ENCODE measurements around the gene PLEKHO1. TPM values are rescaled to one million over a fixed set of nuclear protein-coding genes. Genes with fewer than 3 reads are reported as not detected.
A peak's percentile ranks its signal among the peaks of the same experiment; 100 is the strongest.

PLEKHO1 gene
- total RNA-seq, 1 donor from 2014 or later = 33.9 TPM

DNA sequence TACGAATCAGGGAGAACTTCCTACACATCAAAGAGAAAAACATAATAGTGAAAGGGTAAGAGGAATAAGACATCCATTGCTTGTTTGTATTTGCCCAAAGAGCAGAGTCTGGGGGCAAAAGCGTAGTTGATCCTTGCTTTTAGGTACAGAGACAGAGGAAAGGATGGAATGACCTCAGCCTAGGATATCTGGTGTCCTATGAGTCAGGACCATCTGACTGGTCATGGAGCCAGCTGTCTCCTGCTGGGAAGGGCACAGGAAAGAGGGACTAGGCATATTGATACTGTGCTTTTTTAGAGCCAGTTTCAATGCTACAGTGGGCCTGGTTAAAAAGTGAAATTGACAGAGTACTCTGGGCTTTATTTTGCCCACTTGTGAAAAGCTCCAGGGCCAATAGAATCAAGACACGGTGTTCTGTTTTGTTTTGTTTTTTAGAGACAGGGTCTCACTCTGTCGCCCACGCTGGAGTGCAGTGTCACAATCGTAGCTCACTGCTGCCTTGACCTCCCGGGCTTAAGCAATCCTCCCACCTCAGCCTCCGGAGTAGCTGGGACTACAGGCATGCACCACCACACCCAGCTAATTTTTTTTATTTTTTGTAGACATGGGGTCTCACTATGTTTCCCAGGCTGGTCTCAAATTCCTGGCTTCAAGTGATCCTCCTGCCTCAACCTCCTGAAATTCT lies 3.2 kb downstream of the PLEKHO1 start:
- H3K27ac ChIP-seq = peak overlapping the region; percentile 96
- peaks cover 57% of the 10 kb centered on the region for H3K4me1 ChIP-seq
- DNase-seq (ENCODE audit: extremely low spot score in 2 of 2) = peak; percentile 22 to 67
- no peaks in the 10 kb centered on the region for H3K9me3 ChIP-seq
- intact Hi-C loops (cut with DNase I) = no loop called here
- no peaks in the 10 kb centered on the region for H3K27me3 ChIP-seq
- peak overlapping the region in 1 of 2 donors; percentile 4 for H3K4me3 ChIP-seq
- TF ChIP-seq POLR2AphosphoS5 (IDR thresholded peaks at IDR 0.05; ENCODE audit: insufficient read depth in 1 of 2, low read depth in 1 of 2) (peak in 1 of 2 donors; percentile 39), CTCF (IDR thresholded peaks at IDR 0.05) (no peak), POLR2A (IDR thresholded peaks at IDR 0.05) (no peak)
- peaks cover 0 to 34% of the 10 kb centered on the region in 2 donors for H3K36me3 ChIP-seq

- intact Hi-C loops (cut with DNase I) = no loop called here
- TF ChIP-seq CTCF (IDR thresholded peaks at IDR 0.05) = no peak
- no peak for TF ChIP-seq POLR2A (IDR thresholded peaks at IDR 0.05)
- TF ChIP-seq POLR2AphosphoS5 (IDR thresholded peaks at IDR 0.05; ENCODE audit: insufficient read depth in 1 of 2, low read depth in 1 of 2) = no peak
- peak in 1 of 2 donors; percentile 83 for DNase-seq (ENCODE audit: extremely low spot score in 2 of 2)
- Histone ChIP-seq H3K36me3 (peaks cover 0 to 46% of the 10 kb centered on the region in 2 donors), H3K27ac (peak overlapping the region; percentile 96), H3K27me3 (no peaks in the 10 kb centered on the region), H3K4me3 (no peak overlapping the region), H3K9me3 (no peaks in the 10 kb centered on the region), H3K4me1 (peaks cover 62% of the 10 kb centered on the region)
These were observed 4.4 kb downstream of the PLEKHO1 start for GRCh38 chr1:150154143-150154542.

DNA sequence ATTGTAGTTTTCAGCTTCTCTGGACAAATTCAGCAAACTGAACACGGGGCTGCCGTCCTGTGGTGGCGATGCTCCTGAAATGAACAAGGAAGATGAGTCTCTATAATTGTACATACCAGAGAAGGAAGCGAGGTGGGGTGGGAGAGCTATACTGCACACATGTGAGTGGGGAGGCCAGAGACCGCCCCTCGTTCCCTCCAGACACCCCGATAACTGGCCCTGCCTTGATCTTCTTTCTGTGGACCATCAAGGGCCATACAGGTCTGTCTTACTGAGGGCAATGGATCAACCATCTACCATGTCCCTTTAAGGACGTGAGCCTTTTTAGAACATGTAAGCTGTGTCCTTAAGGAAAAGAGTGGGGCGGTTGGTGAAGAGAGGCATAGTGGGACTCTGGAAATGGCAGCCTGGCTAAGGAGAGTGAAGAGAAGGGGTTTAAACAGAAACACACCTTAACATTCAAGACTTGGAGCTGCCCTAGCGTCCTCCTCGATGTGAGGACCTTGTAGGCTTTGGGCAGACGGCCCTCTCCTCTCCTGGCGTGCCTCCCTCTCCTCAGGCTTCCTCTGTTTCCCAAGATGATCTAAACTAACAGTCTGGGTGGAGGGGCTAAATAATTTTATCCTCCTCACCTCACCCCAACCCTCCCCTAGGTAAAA lies 5.8 kb downstream of the PLEKHO1 start:
- no peaks in the 10 kb centered on the region for H3K27me3 ChIP-seq
- peak in 1 of 2 donors; percentile 56 for DNase-seq (ENCODE audit: extremely low spot score in 2 of 2)
- no peak overlapping the region for H3K4me3 ChIP-seq
- peak overlapping the region; percentile 17 for H3K27ac ChIP-seq
- peaks cover 0 to 46% of the 10 kb centered on the region in 2 donors for H3K36me3 ChIP-seq
- H3K9me3 ChIP-seq = no peaks in the 10 kb centered on the region
- intact Hi-C loops (cut with DNase I) = no loop called here
- peaks cover 69% of the 10 kb centered on the region for H3K4me1 ChIP-seq
- TF ChIP-seq CTCF (IDR thresholded peaks at IDR 0.05) = no peak
- no peak for TF ChIP-seq POLR2A (IDR thresholded peaks at IDR 0.05)
- no peak for TF ChIP-seq POLR2AphosphoS5 (IDR thresholded peaks at IDR 0.05; ENCODE audit: insufficient read depth in 1 of 2, low read depth in 1 of 2)

GRCh38 chr1:150156868-150157603 lies 7.3 kb downstream of the PLEKHO1 start:
- TF ChIP-seq POLR2AphosphoS5 (IDR thresholded peaks at IDR 0.05; ENCODE audit: insufficient read depth in 1 of 2, low read depth in 1 of 2) (no peak), POLR2A (IDR thresholded peaks at IDR 0.05) (no peak), CTCF (IDR thresholded peaks at IDR 0.05) (no peak)
- intact Hi-C loops (cut with DNase I) = no loop called here
- Histone ChIP-seq H3K36me3 (peaks cover 0 to 46% of the 10 kb centered on the region in 2 donors), H3K4me3 (no peak overlapping the region), H3K27me3 (no peaks in the 10 kb centered on the region), H3K9me3 (no peaks in the 10 kb centered on the region), H3K4me1 (peaks cover 69% of the 10 kb centered on the region), H3K27ac (peak overlapping the region; percentile 2)
- no peak for DNase-seq (ENCODE audit: extremely low spot score in 2 of 2)
